Frontal cortex (tissue), 4 donors: ENCODE results near the gene CDC42. TPM values are rescaled to one million over a fixed set of nuclear protein-coding genes. Genes with fewer than 3 reads are reported as not detected.

Source experiments
- DNase-seq, 2 donors: peaks; one replicate each; pipeline ENCODE4 v3.0.0; 2012; ENCODE audit warnings: low spot score in 2 of 2
- FAIRE-seq: peaks from 2 replicates; lab custom pipeline; 2012; peaks lifted over from hg19 to GRCh38; lab: Jason Lieb, UNC
- total RNA-seq: library from RNA; depleted of rRNA; stranded (reverse); fragments of >200 nt; gene quantifications from one replicate; pipeline ENCODE4 v1.2.3, GENCODE V29; 2014
- donor health status: control.
- donor health status: control.
- donor health status: control.

Gene CDC42
- total RNA-seq, 1 donor from 2014 or later = 468 TPM

- peak in 1 of 2 donors; percentile 61 for DNase-seq
- no peak for FAIRE-seq
Measured at GRCh38 chr1:22122273-22123070, 70.0 kb downstream of the CDC42 start.

- no peak for DNase-seq
- no peak for FAIRE-seq
Measured at GRCh38 chr1:22123071-22123390, 70.5 kb downstream of the CDC42 start.

GRCh38 chr1:22123901-22124404, 71.4 kb downstream of the CDC42 start:
- FAIRE-seq (no peak), DNase-seq (no peak)

- FAIRE-seq (no peak), DNase-seq (no peak)
Measured at GRCh38 chr1:22124592-22125229, 72.2 kb downstream of the CDC42 start.

- no peak for DNase-seq
- FAIRE-seq = no peak
Measured at GRCh38 chr1:22126531-22126930, 74.0 kb downstream of the CDC42 start.

GRCh38 chr1:22127248-22127647, 74.7 kb downstream of the CDC42 start:
- FAIRE-seq (no peak), DNase-seq (no peak)

GRCh38 chr1:22127731-22128130, 75.2 kb downstream of the CDC42 start:
- DNase-seq (no peak), FAIRE-seq (no peak)

- no peak for FAIRE-seq
- no peak for DNase-seq
Measured at GRCh38 chr1:22128392-22128791, 75.9 kb downstream of the CDC42 start.

- FAIRE-seq (no peak), DNase-seq (no peak)
Measured at GRCh38 chr1:22129501-22130117, 77.1 kb downstream of the CDC42 start.

GRCh38 chr1:22131062-22131461, 78.6 kb downstream of the CDC42 start:
- FAIRE-seq (no peak), DNase-seq (no peak)

GRCh38 chr1:22131875-22132486, 79.5 kb downstream of the CDC42 start:
- DNase-seq (peak in 1 of 2 donors; percentile 67), FAIRE-seq (no peak)

GRCh38 chr1:22132517-22133235, 80.2 kb downstream of the CDC42 start:
- no peak for FAIRE-seq

GRCh38 chr1:22133247-22133930, 80.9 kb downstream of the CDC42 start:
- DNase-seq (no peak), FAIRE-seq (no peak)

More at GRCh38 chr1:22132517-22133235, 80.2 kb downstream of the CDC42 start:
- DNase-seq = no peak

- DNase-seq (no peak), FAIRE-seq (no peak)
Measured at GRCh38 chr1:22133931-22134324, 81.4 kb downstream of the CDC42 start.

- DNase-seq = no peak
Measured at GRCh38 chr1:22137004-22137720, 84.7 kb downstream of the CDC42 start.

GRCh38 chr1:22139066-22139594, 86.6 kb downstream of the CDC42 start:
- no peak for DNase-seq

More at GRCh38 chr1:22137004-22137720, 84.7 kb downstream of the CDC42 start:
- no peak for FAIRE-seq

GRCh38 chr1:22139817-22140216, 87.3 kb downstream of the CDC42 start:
- DNase-seq = no peak
- FAIRE-seq = no peak

More at GRCh38 chr1:22139066-22139594, 86.6 kb downstream of the CDC42 start:
- FAIRE-seq = no peak
